HL-60 (cell line): ENCODE data around the gene ANKRD61.
"Not testable (repeated sequence)": the region's sequence is repeated elsewhere in the genome, so short reads cannot be mapped to it uniquely, and the experiment has no call there.

Source experiments
- DNase-seq, 2 experiments: peaks; one replicate each; pipeline ENCODE4 v3.0.0-alpha.2; 2010 to 2020; ENCODE audit warnings: low read depth in 1 of 2, low spot score in 1 of 2
- H3K27ac ChIP-seq: fragments of 250-450 bp; sonication (Bioruptor Pico); replicated peaks from 2 replicates; pipeline ENCODE4 v1.5.1; 2020; ENCODE audit warnings: mild to moderate bottlenecking, moderate library complexity
- H3K27me3 ChIP-seq: fragments of 250-450 bp; sonication (Bioruptor Pico); 2 replicates; pipeline ENCODE4 v1.5.1; 2021; ENCODE audit warnings: mild to moderate bottlenecking, moderate library complexity; ENCODE audit not compliant: insufficient read depth, poor library complexity, severe bottlenecking
- H3K4me3 ChIP-seq: replicated peaks from 2 replicates; pipeline ENCODE4 v1.5.1; 2011; ENCODE audit warnings: mild to moderate bottlenecking, control low read depth, low read length; ENCODE audit not compliant: insufficient read depth
- GABPA ChIP-seq: IDR thresholded peaks from 2 replicates; pipeline ENCODE4 v1.6.1; 2012; ENCODE audit warnings: low read depth
- POLR2AphosphoS5 ChIP-seq: IDR thresholded peaks from 2 replicates; pipeline ENCODE4 v1.6.1; 2012; ENCODE audit warnings: low read depth
- SPI1 ChIP-seq: IDR thresholded peaks from 2 replicates; pipeline ENCODE4 v1.6.1; 2012; ENCODE audit warnings: low read depth, mild to moderate bottlenecking, borderline replicate concordance
- TF ChIP-seq, protein P1 (sequence below): IDR thresholded peaks from 2 replicates; pipeline ENCODE4 v1.6.1; 2012; ENCODE audit warnings: low read depth; ENCODE audit not compliant: insufficient replicate concordance
- TF ChIP-seq, protein P2 (sequence below): IDR thresholded peaks from one replicate; pipeline ENCODE4 v1.5.1; 2011; ENCODE audit warnings: low read length, control low read depth, inconsistent platforms; ENCODE audit not compliant: insufficient read depth

ANKRD61 gene

GRCh38 chr7:6008668-6009611 lies 22.2 kb upstream of the ANKRD61 start, which contains the start of the genes AIMP2 and PMS2:
Gene AIMP2, plus strand, starts transcription at chr7:6009272. Its CDS starts 92 bp downstream, at chr7:6009364.
Gene PMS2, minus strand, starts transcription at chr7:6009049. Its CDS starts 30 bp downstream, at chr7:6009019.
- H3K27me3 ChIP-seq = no peaks in the 10 kb centered on the region
- TF ChIP-seq POLR2AphosphoS5 (peak; percentile 89), SPI1 (peak; percentile 34; the same call in 1 of the 2 replicates), GABPA (peak; percentile 62; the same call in 1 of the 2 replicates)
- TF ChIP-seq, protein P1, sequence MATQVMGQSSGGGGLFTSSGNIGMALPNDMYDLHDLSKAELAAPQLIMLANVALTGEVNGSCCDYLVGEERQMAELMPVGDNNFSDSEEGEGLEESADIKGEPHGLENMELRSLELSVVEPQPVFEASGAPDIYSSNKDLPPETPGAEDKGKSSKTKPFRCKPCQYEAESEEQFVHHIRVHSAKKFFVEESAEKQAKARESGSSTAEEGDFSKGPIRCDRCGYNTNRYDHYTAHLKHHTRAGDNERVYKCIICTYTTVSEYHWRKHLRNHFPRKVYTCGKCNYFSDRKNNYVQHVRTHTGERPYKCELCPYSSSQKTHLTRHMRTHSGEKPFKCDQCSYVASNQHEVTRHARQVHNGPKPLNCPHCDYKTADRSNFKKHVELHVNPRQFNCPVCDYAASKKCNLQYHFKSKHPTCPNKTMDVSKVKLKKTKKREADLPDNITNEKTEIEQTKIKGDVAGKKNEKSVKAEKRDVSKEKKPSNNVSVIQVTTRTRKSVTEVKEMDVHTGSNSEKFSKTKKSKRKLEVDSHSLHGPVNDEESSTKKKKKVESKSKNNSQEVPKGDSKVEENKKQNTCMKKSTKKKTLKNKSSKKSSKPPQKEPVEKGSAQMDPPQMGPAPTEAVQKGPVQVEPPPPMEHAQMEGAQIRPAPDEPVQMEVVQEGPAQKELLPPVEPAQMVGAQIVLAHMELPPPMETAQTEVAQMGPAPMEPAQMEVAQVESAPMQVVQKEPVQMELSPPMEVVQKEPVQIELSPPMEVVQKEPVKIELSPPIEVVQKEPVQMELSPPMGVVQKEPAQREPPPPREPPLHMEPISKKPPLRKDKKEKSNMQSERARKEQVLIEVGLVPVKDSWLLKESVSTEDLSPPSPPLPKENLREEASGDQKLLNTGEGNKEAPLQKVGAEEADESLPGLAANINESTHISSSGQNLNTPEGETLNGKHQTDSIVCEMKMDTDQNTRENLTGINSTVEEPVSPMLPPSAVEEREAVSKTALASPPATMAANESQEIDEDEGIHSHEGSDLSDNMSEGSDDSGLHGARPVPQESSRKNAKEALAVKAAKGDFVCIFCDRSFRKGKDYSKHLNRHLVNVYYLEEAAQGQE = no peak

DNA sequence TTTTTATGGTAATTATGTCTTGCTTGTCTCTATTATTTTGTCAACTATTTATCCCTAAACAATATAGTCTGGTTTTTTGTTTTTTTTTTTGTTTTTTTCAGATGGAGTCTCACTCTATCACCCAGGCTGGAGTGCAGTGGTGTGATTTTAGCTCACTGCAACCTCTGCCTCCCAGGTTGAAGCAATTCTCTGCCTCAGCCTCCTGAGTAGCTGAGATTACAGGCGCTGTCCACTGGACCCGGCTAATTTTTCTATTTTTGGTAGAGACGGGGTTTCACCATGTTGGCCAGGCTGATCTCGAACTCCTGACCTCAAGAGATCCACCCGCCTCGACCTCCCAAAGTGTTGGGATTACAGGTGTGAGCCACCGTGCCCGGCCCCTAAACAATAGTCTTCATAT lies 20.8 kb upstream of the ANKRD61 start:
- H3K4me3 ChIP-seq = peak overlapping the region; percentile 86
- not testable (repeated sequence) for H3K27me3 ChIP-seq, H3K27ac ChIP-seq, DNase-seq
- TF ChIP-seq, protein P1 = peak; percentile 70

More at GRCh38 chr7:6008668-6009611, 22.2 kb upstream of the ANKRD61 start, which contains the start of the genes AIMP2 and PMS2:
- Histone ChIP-seq H3K27ac (peak within 1 kb of the TSS; percentile 90), H3K4me3 (peak within 1 kb of the TSS; percentile 86)
- peak; percentile 97 to 99 for DNase-seq

GRCh38 chr7:6011541-6011940 lies 19.6 kb upstream of the ANKRD61 start:
- H3K27ac ChIP-seq = no peak overlapping the region
- DNase-seq = no peak
- H3K4me3 ChIP-seq = no peak overlapping the region
- TF ChIP-seq SPI1 (no peak), POLR2AphosphoS5 (no peak)
- no peaks in the 10 kb centered on the region for H3K27me3 ChIP-seq

- no peak overlapping the region for H3K4me3 ChIP-seq
- DNase-seq = peak in 1 of 2 experiments; percentile 35
- no peak overlapping the region for H3K27ac ChIP-seq
- H3K27me3 ChIP-seq = no peaks in the 10 kb centered on the region
- TF ChIP-seq, protein P1 = no peak
- TF ChIP-seq GABPA (no peak), POLR2AphosphoS5 (no peak), SPI1 (no peak)
- TF ChIP-seq, protein P2, sequence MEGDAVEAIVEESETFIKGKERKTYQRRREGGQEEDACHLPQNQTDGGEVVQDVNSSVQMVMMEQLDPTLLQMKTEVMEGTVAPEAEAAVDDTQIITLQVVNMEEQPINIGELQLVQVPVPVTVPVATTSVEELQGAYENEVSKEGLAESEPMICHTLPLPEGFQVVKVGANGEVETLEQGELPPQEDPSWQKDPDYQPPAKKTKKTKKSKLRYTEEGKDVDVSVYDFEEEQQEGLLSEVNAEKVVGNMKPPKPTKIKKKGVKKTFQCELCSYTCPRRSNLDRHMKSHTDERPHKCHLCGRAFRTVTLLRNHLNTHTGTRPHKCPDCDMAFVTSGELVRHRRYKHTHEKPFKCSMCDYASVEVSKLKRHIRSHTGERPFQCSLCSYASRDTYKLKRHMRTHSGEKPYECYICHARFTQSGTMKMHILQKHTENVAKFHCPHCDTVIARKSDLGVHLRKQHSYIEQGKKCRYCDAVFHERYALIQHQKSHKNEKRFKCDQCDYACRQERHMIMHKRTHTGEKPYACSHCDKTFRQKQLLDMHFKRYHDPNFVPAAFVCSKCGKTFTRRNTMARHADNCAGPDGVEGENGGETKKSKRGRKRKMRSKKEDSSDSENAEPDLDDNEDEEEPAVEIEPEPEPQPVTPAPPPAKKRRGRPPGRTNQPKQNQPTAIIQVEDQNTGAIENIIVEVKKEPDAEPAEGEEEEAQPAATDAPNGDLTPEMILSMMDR = no peak
Measured at GRCh38 chr7:6012355-6013104, 18.6 kb upstream of the ANKRD61 start.
